NCI-H1417 treated with DMSO at 0.1 percent for 48 hours (cell line): ENCODE measurements around the gene ESYT1.

Experiments used
- DNase-seq: peaks from one replicate; lab custom pipeline; 2025; lab: John Stamatoyannopoulos, UW

The ESYT1 gene

GRCh38 chr12:56188131-56188777 is 60.2 kb downstream of the ESYT1 start:
- no peak for DNase-seq

- DNase-seq = no peak
Observed at GRCh38 chr12:56188778-56189098, 60.7 kb downstream of the ESYT1 start.

- DNase-seq = peak; percentile 61
Observed at GRCh38 chr12:56189099-56189917, 61.2 kb downstream of the ESYT1 start, which contains the start of gene SMARCC2. Gene SMARCC2 (minus strand): TSS chr12:56189483. CDS start chr12:56189461, 22 bp downstream.

GRCh38 chr12:56189918-56190694 is 62.0 kb downstream of the ESYT1 start:
- peak; percentile 82 for DNase-seq

- DNase-seq = no peak
Observed at GRCh38 chr12:56190695-56191155, 62.7 kb downstream of the ESYT1 start.

GRCh38 chr12:56192582-56192981 is 64.5 kb downstream of the ESYT1 start:
- no peak for DNase-seq

- DNase-seq = peak; percentile 33
Observed at GRCh38 chr12:56193025-56193578, 65.0 kb downstream of the ESYT1 start.
